ENCODE results near the gene PTGES. TPM values are rescaled to one million over a fixed set of nuclear protein-coding genes. Genes with fewer than 3 reads are reported as not detected.

The PTGES gene
- polyA plus RNA-seq, 3 donors = 0.29 to 1.8 (median 0.84) TPM

DNA sequence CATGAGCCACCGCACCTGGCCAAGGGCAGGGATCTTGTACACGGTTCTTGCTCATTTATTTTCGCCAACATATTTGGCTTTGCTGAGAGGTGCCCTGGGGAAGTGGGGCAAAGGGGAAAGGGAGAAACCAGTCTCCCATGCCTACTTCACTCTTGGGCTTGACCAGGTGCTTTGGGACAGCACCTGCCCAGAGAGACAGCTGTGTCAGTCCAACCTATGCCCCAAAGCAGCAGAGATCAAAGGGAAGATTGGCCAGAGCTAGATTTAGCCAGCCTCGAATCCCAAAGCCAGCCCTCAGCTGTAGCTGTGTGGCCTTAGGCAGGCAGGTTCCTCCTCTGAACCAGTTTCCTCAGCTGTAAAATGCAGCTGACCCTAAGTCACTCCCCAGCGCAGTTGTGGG, 2.3 kb upstream of the PTGES start:
- no peak overlapping the region for H3K4me3 Mint-ChIP-seq
- Histone ChIP-seq H2AFZ (ENCODE audit: insufficient read depth, low read depth, low read length, poor library complexity, severe bottlenecking) (no peak overlapping the region), H3K4me2 (replicated peaks; ENCODE audit: extremely low read depth, low read length, poor library complexity, severe bottlenecking) (no peak overlapping the region), H3K27ac (ENCODE audit: low read depth in 1 of 2, low read length in 2 of 2) (no peak overlapping the region), H3K4me3 (replicated peaks in 1 of 3; ENCODE audit: low read depth in 2 of 3, low read length in 3 of 3) (no peak overlapping the region), H3K36me3 (replicated peaks in 1 of 2; ENCODE audit: control insufficient read depth in 1 of 2, insufficient read depth in 2 of 2, low read length in 2 of 2) (no peaks in the 10 kb centered on the region), H3K4me1 (ENCODE audit: control insufficient read depth in 1 of 2, insufficient read depth in 2 of 2, low read length in 2 of 2) (peaks cover 32 to 48% of the 10 kb centered on the region in 2 donors), H4K20me1 (ENCODE audit: insufficient read depth, low read length) (no peaks in the 10 kb centered on the region), H3K27me3 (ENCODE audit: control insufficient read depth in 2 of 2, insufficient read depth in 2 of 2, low read length in 2 of 2) (peaks cover 0 to 22% of the 10 kb centered on the region in 2 donors), H3K9me3 (replicated peaks in 1 of 2; ENCODE audit: control insufficient read depth in 1 of 2, insufficient read depth in 1 of 2, low read length in 2 of 2) (no peaks in the 10 kb centered on the region), H3K9ac (ENCODE audit: insufficient read depth, low read length, poor library complexity, severe bottlenecking) (no peak overlapping the region), H3K79me2 (ENCODE audit: insufficient read depth, low read length) (no peaks in the 10 kb centered on the region)
- intact Hi-C loops (cut with micrococcal nuclease) = no loop called here
- peaks cover 0 to 13% of the 10 kb centered on the region in 2 donors for H3K36me3 Mint-ChIP-seq
- peaks cover 23 to 36% (median 36%) of the 10 kb centered on the region in 3 donors for H3K27me3 Mint-ChIP-seq (ENCODE audit: low read depth in 3 of 3)
- 94% methylated on average over 3 of the region's 5 CpGs for WGBS (ENCODE audit: insufficient coverage)
- H3K27ac Mint-ChIP-seq = peak overlapping the region in 1 of 7 donors; percentile 55
- DNase-seq = no peak
- H3K4me1 Mint-ChIP-seq = peaks cover 65% of the 10 kb centered on the region
- TF ChIP-seq, protein P1, sequence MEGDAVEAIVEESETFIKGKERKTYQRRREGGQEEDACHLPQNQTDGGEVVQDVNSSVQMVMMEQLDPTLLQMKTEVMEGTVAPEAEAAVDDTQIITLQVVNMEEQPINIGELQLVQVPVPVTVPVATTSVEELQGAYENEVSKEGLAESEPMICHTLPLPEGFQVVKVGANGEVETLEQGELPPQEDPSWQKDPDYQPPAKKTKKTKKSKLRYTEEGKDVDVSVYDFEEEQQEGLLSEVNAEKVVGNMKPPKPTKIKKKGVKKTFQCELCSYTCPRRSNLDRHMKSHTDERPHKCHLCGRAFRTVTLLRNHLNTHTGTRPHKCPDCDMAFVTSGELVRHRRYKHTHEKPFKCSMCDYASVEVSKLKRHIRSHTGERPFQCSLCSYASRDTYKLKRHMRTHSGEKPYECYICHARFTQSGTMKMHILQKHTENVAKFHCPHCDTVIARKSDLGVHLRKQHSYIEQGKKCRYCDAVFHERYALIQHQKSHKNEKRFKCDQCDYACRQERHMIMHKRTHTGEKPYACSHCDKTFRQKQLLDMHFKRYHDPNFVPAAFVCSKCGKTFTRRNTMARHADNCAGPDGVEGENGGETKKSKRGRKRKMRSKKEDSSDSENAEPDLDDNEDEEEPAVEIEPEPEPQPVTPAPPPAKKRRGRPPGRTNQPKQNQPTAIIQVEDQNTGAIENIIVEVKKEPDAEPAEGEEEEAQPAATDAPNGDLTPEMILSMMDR (IDR thresholded peaks at IDR 0.05) = no peak
- H3K9me3 Mint-ChIP-seq = peaks cover 0 to 2% (median 0%) of the 10 kb centered on the region in 7 donors

DNA sequence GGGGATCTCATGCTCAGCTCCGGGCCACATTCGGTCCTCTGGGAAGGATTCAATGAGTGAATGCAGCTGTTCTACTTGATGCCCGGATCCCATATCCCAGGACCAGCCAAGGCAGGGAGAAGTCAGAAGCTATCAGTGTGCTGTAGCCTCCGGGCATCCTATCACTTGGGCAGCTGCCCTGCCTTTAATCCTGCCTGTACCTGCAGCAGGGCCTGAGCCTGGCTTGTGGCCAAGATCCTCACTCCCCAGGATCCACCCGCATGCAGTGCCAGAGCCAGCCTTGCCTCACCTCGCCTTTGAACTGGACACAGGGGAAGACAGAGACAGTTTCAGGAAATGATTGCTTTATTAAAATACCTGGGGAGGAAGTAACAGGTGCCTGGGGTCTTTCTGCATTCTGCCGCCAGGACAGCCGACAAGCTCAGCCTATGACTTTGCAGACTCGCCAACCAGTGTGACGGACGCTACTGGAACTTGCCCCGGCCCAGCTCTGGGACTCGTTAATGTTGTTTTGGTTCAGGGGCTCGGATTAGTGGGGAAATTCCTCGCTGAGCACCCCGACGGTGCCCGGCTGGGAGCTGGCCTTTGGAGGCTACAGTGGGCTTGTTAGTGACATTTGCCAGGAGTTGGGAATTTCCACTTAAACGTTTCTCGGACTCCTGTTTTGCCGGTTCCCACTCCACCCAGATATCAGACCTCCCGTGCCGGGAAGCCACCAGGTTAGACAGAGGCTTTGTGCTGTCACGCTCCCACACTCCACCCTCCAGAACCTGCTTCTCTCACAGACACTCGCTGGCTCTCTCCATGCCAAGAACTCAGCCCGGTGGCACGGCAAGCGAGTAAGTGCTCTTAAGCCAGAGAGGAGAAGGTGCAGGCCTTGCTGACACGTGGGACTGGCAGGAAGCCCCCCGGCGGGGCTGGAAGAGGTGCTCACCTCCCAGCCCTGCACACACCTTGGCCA, 721 bp downstream of the PTGES start:
- Histone ChIP-seq H3K79me2 (ENCODE audit: insufficient read depth, low read length) (no peaks in the 10 kb centered on the region), H3K27me3 (ENCODE audit: control insufficient read depth in 2 of 2, insufficient read depth in 2 of 2, low read length in 2 of 2) (peaks cover 0 to 22% of the 10 kb centered on the region in 2 donors), H3K9me3 (replicated peaks in 1 of 2; ENCODE audit: control insufficient read depth in 1 of 2, insufficient read depth in 1 of 2, low read length in 2 of 2) (no peaks in the 10 kb centered on the region), H4K20me1 (ENCODE audit: insufficient read depth, low read length) (no peaks in the 10 kb centered on the region), H3K36me3 (replicated peaks in 1 of 2; ENCODE audit: control insufficient read depth in 1 of 2, insufficient read depth in 2 of 2, low read length in 2 of 2) (no peaks in the 10 kb centered on the region), H3K4me2 (replicated peaks; ENCODE audit: extremely low read depth, low read length, poor library complexity, severe bottlenecking) (peak overlapping the region; percentile 46), H2AFZ (ENCODE audit: insufficient read depth, low read depth, low read length, poor library complexity, severe bottlenecking) (peak overlapping the region; percentile 47), H3K4me1 (ENCODE audit: control insufficient read depth in 1 of 2, insufficient read depth in 2 of 2, low read length in 2 of 2) (peaks cover 19 to 23% of the 10 kb centered on the region in 2 donors), H3K27ac (ENCODE audit: low read depth in 1 of 2, low read length in 2 of 2) (no peak overlapping the region), H3K9ac (ENCODE audit: insufficient read depth, low read length, poor library complexity, severe bottlenecking) (no peak overlapping the region), H3K4me3 (replicated peaks in 1 of 3; ENCODE audit: low read depth in 2 of 3, low read length in 3 of 3) (peak overlapping the region in 1 of 3 experiments; percentile 34)
- H3K4me3 Mint-ChIP-seq = peak overlapping the region; percentile 84 to 85
- 83% methylated on average over 29 of the region's 31 CpGs for WGBS (ENCODE audit: insufficient coverage)
- TF ChIP-seq, protein P1 (IDR thresholded peaks at IDR 0.05) = no peak
- H3K36me3 Mint-ChIP-seq = peaks cover 0 to 5% of the 10 kb centered on the region in 2 donors
- H3K27ac Mint-ChIP-seq = peak overlapping the region in 5 of 7 donors; percentile 41 to 63 (median 50)
- H3K27me3 Mint-ChIP-seq (ENCODE audit: low read depth in 3 of 3) = peaks cover 23 to 39% (median 31%) of the 10 kb centered on the region in 3 donors
- H3K4me1 Mint-ChIP-seq = peaks cover 41% of the 10 kb centered on the region
- no peaks in the 10 kb centered on the region for H3K9me3 Mint-ChIP-seq
- intact Hi-C loops (cut with micrococcal nuclease) = no loop called here
- DNase-seq = no peak
